AG10803 (cell line): ENCODE data around the gene MGMT.

ENCODE experiments used
- DNase-seq: peaks from one replicate; pipeline ENCODE4 v3.0.0; 2010; ENCODE audit warnings: low read depth
- H3K4me3 ChIP-seq: 2 replicates; pipeline ENCODE4 v1.5.1; 2011; ENCODE audit warnings: mild to moderate bottlenecking, low read length, control low read depth
- CTCF ChIP-seq: conservative IDR thresholded peaks from 2 replicates; pipeline ENCODE4 v1.5.1; 2011; ENCODE audit warnings: mild to moderate bottlenecking, low read length, control low read depth, inconsistent platforms

Gene MGMT

GRCh38 chr10:129495256-129495655, 28.2 kb downstream of the MGMT start:
- no peak for DNase-seq
- H3K4me3 ChIP-seq = no peak overlapping the region
- no peak for TF ChIP-seq CTCF

- H3K4me3 ChIP-seq = no peak overlapping the region
- no peak for TF ChIP-seq CTCF
- no peak for DNase-seq
These were observed 28.7 kb downstream of the MGMT start for GRCh38 chr10:129495698-129496097.

- TF ChIP-seq CTCF = no peak
- no peak overlapping the region for H3K4me3 ChIP-seq
- DNase-seq = no peak
These were observed 30.0 kb downstream of the MGMT start for GRCh38 chr10:129497013-129497412.

- TF ChIP-seq CTCF = no peak
- no peak for DNase-seq
These were observed 31.6 kb downstream of the MGMT start for GRCh38 chr10:129498680-129499079.

GRCh38 chr10:129500617-129501339, 33.7 kb downstream of the MGMT start:
- H3K4me3 ChIP-seq = no peak overlapping the region
- TF ChIP-seq CTCF = no peak
- no peak for DNase-seq

More at GRCh38 chr10:129498680-129499079, 31.6 kb downstream of the MGMT start:
- H3K4me3 ChIP-seq = no peak overlapping the region

GRCh38 chr10:129501652-129502436, 34.8 kb downstream of the MGMT start:
- no peak for TF ChIP-seq CTCF
- no peak for DNase-seq
- H3K4me3 ChIP-seq = no peak overlapping the region

GRCh38 chr10:129502448-129502847, 35.4 kb downstream of the MGMT start:
- DNase-seq = no peak
- no peak for TF ChIP-seq CTCF
- no peak overlapping the region for H3K4me3 ChIP-seq
